GM12801 (cell line): Measurements from ENCODE around the gene ZCCHC2.

Source experiments
- TF ChIP-seq, protein P1 (sequence below): IDR thresholded peaks from one replicate; pipeline ENCODE4 v1.5.1; 2011; ENCODE audit warnings: control low read depth; ENCODE audit not compliant: insufficient read length; ENCODE audit errors: extremely low read depth

Gene ZCCHC2

GRCh38 chr18:62522178-62522503, 684 bp upstream of the ZCCHC2 start:
- TF ChIP-seq, protein P1, sequence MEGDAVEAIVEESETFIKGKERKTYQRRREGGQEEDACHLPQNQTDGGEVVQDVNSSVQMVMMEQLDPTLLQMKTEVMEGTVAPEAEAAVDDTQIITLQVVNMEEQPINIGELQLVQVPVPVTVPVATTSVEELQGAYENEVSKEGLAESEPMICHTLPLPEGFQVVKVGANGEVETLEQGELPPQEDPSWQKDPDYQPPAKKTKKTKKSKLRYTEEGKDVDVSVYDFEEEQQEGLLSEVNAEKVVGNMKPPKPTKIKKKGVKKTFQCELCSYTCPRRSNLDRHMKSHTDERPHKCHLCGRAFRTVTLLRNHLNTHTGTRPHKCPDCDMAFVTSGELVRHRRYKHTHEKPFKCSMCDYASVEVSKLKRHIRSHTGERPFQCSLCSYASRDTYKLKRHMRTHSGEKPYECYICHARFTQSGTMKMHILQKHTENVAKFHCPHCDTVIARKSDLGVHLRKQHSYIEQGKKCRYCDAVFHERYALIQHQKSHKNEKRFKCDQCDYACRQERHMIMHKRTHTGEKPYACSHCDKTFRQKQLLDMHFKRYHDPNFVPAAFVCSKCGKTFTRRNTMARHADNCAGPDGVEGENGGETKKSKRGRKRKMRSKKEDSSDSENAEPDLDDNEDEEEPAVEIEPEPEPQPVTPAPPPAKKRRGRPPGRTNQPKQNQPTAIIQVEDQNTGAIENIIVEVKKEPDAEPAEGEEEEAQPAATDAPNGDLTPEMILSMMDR: no peak

DNA sequence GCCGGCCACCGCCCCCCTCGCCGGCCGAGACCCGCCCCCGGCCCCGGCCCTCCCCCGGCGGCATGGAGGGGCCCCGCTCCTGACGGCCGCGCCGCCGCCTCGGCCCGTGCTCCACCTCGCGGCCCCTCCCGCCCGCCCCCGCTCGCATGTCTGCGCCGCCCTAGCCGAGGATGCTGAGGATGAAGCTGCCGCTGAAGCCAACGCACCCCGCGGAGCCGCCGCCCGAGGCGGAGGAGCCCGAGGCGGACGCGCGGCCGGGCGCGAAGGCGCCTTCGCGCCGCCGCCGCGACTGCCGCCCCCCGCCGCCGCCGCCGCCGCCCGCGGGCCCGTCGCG, 397 bp downstream of the ZCCHC2 start:
- TF ChIP-seq, protein P1: no peak

DNA sequence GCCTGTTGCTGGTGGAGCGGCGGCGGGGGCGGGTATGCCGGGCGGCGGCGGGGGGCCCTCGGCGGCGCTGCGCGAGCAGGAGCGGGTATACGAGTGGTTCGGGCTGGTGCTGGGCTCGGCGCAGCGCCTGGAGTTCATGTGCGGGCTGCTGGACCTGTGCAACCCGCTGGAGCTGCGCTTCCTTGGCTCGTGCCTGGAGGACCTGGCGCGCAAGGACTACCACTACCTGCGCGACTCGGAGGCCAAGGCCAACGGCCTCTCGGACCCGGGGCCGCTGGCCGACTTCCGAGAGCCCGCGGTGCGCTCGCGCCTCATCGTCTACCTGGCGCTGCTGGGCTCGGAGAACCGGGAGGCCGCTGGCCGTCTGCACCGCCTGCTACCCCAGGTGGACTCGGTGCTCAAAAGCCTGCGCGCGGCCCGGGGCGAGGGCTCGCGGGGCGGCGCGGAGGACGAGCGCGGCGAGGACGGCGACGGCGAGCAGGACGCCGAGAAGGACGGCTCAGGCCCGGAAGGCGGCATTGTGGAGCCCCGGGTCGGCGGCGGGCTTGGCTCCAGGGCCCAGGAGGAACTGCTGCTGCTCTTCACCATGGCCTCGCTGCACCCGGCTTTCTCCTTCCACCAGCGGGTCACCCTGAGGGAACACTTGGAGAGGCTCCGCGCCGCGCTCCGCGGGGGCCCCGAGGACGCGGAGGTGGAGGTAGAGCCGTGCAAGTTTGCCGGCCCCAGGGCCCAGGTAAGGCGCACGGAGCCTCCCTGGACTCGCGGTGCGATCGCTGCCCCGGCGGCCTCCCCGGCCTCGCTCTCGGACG, 1.0 kb downstream of the ZCCHC2 start:
- TF ChIP-seq, protein P1: no peak

GRCh38 chr18:62524440-62525200, 1.8 kb downstream of the ZCCHC2 start:
- TF ChIP-seq, protein P1: no peak

GRCh38 chr18:62525608-62526007, 2.8 kb downstream of the ZCCHC2 start:
- TF ChIP-seq, protein P1: no peak

DNA sequence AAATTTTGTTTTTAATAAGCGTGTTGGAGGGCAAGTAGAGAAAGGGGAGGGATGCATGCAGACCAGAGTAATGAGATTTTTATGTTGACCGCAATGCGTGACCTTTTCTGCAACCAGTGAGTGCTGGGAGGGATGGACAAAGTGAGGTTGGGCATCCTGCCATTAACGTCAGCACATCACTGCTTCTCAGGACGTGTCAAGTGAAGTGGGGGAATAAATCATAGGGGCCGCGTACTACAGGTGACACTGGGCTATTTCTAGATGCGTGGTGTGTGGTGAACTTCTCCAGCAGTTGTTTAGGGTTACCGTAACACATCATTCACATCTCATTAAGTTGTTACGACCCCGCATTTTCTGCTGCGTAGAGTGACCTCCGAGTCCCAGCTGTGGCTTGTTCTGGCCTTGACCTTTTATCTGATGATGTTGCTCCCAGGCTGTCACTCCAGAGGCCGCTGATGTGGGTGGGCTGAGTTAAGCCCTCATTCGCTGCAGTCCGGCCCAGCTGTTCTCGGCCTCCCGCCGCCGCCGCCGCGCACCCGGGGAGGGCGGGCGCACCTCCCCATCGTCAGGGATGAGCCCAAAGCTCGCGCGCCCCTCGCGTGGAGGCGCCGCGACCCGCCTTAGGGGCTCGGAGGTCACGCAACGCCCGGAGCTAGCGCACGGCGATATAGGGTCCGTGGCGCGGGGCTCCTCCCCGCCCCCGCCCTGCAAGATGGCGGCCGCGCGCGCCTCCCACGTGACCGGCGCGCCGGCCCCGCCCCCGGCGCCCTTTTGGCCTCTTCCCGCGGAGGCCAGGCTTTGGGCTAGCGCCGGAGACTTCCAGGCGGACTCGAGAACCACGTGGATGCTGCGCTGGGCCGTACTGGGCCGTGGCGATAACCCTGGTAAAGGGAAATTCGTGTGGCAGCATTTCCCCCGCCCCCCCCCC, 3.5 kb downstream of the ZCCHC2 start:
- TF ChIP-seq, protein P1: no peak

DNA sequence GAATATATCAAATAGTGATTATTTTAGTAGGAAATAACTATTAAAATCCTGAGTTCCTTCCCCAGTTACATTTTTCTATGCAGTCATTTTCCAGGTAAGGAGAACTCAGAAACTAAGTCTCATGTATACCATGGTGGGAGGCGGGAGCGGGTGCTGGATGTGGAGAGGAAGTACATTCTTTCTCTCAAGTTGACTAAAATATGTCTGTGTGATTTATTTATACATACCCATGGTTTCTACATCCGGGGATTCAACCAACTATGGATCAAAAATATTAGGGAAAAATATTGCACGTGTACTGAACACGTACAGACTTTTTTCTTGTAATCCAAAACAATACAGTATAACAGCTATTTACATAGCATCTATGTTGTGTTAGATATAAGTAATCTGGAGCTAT, 6.8 kb downstream of the ZCCHC2 start:
- TF ChIP-seq, protein P1: no peak
